Vagina (tissue), 2 donors: ENCODE results near the gene PTPRK. TPM values are rescaled to one million over a fixed set of nuclear protein-coding genes. Genes with fewer than 3 reads are reported as not detected.

Experiments used
- DNase-seq, 2 donors: peaks; one replicate each; pipeline ENCODE4 v3.0.0-alpha.2; 2017; ENCODE audit errors: extremely low spot score in 2 of 2
- H3K27ac ChIP-seq: fragments of 200-600 bp; sonication (generic); one replicate; pipeline ENCODE4 v1.5.1; 2019
- H3K27me3 ChIP-seq: fragments of 200-600 bp; sonication (generic); one replicate; pipeline ENCODE4 v1.5.1; 2019
- H3K36me3 ChIP-seq, 2 donors: fragments of 200-600 bp; sonication (generic); one replicate each; pipeline ENCODE4 v1.5.1; 2017 to 2019
- H3K4me1 ChIP-seq: fragments of 200-600 bp; sonication (generic); one replicate; pipeline ENCODE4 v1.5.1; 2019
- H3K4me3 ChIP-seq, 2 donors: fragments of 200-600 bp; sonication (generic); 1 replicate in 1 of 2; 2 replicates in 1 of 2; pipeline ENCODE4 v1.5.1; 2016 to 2019
- H3K9me3 ChIP-seq: fragments of 200-600 bp; sonication (generic); one replicate; pipeline ENCODE4 v1.5.1; 2019
- POLR2A ChIP-seq, 2 donors: fragments of 450-650 bp; IDR thresholded peaks; one replicate each; pipeline ENCODE4 v1.6.1; 2017; ENCODE audit warnings: antibody characterized with exemption in 2 of 2, mild to moderate bottlenecking in 2 of 2, moderate library complexity in 2 of 2
- POLR2AphosphoS5 ChIP-seq, 2 donors: sonication (generic); formaldehyde crosslinking; IDR thresholded peaks; one replicate each; pipeline ENCODE4 v1.9.0; 2017; ENCODE audit warnings: antibody characterized with exemption in 2 of 2, mild to moderate bottlenecking in 2 of 2, low read depth in 1 of 2; ENCODE audit not compliant: insufficient read depth in 1 of 2
- intact Hi-C: fragments of 100-400 bp; cut with DNase I; formaldehyde crosslinking; loops from one replicate; pipeline ENCODE4 v1.15.1; 2023
- total RNA-seq: library from RNA; depleted of rRNA; stranded (reverse); fragments of >200 nt; gene quantifications from one replicate; pipeline ENCODE4 v1.2.3, GENCODE V29; 2016
- TF ChIP-seq, protein P1 (sequence below), 3 experiments: fragments of 450-650 bp in 2 of 3; fragments of 200-600 bp in 1 of 3; sonication (generic) in 1 of 3; IDR thresholded peaks; one replicate each; pipeline ENCODE4 v1.5.1; 2017 to 2019; ENCODE audit warnings: antibody characterized with exemption in 3 of 3, mild to moderate bottlenecking in 2 of 3, moderate library complexity in 2 of 3

The PTPRK gene
- total RNA-seq, 1 donor from 2014 or later, result 82.5 TPM

DNA sequence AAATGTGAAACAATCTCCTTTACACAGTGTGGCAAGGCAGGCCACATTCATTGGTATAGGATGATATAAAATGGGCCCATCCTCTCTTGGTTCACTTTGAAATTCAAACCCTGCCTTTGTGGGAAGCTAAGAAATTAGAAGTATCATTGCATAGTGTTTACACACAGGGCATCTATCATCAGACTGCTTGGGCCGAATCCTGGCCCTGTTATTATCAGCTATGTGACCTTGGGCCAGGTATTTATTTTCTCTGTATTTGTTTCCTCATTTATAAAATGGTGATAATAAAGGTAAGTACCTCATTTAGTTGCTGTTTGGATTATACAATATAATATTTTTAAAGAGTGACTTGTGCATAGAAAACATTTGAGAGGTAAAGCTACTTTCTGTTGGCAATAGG, 45.5 kb downstream of the PTPRK start:
- DNase-seq, result no peak
- Histone ChIP-seq H3K27ac (no peak overlapping the region), H3K4me3 (no peak overlapping the region), H3K9me3 (no peaks in the 10 kb centered on the region), H3K4me1 (peaks cover 41% of the 10 kb centered on the region), H3K27me3 (no peaks in the 10 kb centered on the region), H3K36me3 (no peaks in the 10 kb centered on the region)
- intact Hi-C loops, result no loop called here
- TF ChIP-seq, protein P1, sequence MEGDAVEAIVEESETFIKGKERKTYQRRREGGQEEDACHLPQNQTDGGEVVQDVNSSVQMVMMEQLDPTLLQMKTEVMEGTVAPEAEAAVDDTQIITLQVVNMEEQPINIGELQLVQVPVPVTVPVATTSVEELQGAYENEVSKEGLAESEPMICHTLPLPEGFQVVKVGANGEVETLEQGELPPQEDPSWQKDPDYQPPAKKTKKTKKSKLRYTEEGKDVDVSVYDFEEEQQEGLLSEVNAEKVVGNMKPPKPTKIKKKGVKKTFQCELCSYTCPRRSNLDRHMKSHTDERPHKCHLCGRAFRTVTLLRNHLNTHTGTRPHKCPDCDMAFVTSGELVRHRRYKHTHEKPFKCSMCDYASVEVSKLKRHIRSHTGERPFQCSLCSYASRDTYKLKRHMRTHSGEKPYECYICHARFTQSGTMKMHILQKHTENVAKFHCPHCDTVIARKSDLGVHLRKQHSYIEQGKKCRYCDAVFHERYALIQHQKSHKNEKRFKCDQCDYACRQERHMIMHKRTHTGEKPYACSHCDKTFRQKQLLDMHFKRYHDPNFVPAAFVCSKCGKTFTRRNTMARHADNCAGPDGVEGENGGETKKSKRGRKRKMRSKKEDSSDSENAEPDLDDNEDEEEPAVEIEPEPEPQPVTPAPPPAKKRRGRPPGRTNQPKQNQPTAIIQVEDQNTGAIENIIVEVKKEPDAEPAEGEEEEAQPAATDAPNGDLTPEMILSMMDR (IDR thresholded peaks at IDR 0.05), result no peak
- TF ChIP-seq POLR2AphosphoS5 (IDR thresholded peaks at IDR 0.05; ENCODE audit: insufficient read depth in 1 of 2, low read depth in 1 of 2), result no peak
- TF ChIP-seq POLR2A (IDR thresholded peaks at IDR 0.05), result no peak

DNA sequence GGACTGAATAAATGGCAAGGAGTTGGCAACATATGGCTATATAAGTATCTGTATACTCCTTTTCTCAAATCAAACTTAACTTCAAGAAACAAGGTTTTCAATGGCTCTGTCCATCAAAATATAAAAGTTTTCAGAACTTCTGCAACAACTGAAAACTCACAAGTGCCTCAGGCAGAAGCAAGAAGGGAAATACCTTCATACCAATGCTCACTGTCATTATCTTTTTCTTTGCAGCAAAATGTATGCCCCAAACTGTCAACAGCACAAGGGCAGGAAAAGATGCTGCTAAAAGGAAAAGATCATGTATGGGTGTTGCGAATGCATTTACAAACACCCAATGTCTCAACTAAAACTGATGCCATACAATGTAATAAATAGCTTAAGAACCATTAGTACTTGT, 45.9 kb downstream of the PTPRK start:
- intact Hi-C loops, result no loop called here
- DNase-seq, result no peak
- H3K4me3 ChIP-seq, result no peak overlapping the region

DNA sequence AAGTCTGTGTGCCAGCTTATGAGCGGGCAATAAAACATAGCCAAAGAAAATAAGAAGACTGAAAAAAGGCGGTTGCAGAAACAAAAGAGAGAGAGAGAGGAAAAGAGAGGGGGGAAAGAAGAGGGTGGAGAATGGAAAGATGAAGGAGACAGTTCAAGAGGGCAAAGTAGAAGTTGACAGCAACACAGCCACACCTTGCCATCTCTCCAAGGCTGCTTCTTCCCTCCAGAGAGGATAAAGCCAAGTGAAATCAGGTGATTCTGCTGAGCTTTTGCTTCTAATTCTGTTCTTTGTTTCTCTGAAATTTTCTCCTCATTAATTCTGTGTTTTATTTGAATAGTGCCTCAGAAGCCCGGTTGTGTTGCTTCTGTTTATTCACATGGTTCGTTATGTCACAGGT, 48.5 kb downstream of the PTPRK start:
- H3K36me3 ChIP-seq, result no peaks in the 10 kb centered on the region
- TF ChIP-seq POLR2AphosphoS5 (IDR thresholded peaks at IDR 0.05; ENCODE audit: insufficient read depth in 1 of 2, low read depth in 1 of 2), result no peak
- TF ChIP-seq, protein P1 (IDR thresholded peaks at IDR 0.05), result no peak
- no peak for TF ChIP-seq POLR2A (IDR thresholded peaks at IDR 0.05)
- intact Hi-C loops, result no loop called here

More for the DNA sequence above, 45.9 kb downstream of the PTPRK start:
- H3K27me3 ChIP-seq, result no peaks in the 10 kb centered on the region
- peaks cover 39% of the 10 kb centered on the region for H3K4me1 ChIP-seq
- TF ChIP-seq POLR2AphosphoS5 (IDR thresholded peaks at IDR 0.05; ENCODE audit: insufficient read depth in 1 of 2, low read depth in 1 of 2) (no peak), POLR2A (IDR thresholded peaks at IDR 0.05) (no peak)
- TF ChIP-seq, protein P1 (IDR thresholded peaks at IDR 0.05), result no peak
- no peaks in the 10 kb centered on the region for H3K9me3 ChIP-seq
- no peak overlapping the region for H3K27ac ChIP-seq
- H3K36me3 ChIP-seq, result no peaks in the 10 kb centered on the region

DNA sequence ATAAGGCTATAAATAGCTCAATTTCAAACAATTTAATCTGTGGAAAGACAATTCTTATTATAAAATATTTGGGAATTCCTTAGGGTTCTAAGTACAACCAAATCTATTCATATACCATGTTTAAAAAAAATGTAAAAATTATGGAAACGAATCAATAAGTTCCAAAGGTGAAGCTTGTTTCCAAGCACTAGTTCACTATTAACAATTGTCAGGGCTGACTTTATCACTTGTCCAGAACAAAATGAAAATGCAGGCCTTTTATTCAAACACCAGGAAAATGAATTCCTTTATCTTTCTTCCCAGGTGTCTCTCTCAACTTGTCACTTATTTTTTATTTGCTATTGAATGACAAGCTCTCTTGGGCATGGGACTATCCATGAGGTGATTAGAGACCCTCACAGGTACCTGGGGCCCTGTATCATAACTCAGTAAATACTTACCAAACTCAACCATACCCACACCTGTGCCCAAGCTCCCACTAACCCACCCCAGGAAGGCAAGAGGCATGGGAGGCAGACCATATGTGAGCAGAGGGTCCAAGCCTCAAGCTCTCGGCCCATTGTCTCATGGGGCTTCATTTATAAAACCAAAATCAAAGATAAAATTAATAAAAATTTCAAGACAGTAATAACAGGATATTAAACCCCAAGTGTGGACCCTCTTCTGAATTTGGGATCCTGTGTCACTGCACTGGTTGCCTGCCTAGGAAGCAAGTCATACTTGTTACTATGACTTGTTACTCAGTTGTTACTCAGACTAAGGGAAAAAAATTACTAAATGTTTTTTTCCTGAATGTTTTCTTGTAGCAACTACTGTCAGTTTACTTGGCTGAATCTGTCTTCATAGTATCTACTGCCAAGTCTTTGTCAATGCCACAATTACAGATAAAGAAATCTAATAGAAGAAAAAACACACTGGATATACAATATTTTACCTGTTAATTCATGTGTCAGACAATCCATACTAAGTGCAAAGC, 54.7 kb downstream of the PTPRK start:
- H3K4me3 ChIP-seq, result no peak overlapping the region
- H3K9me3 ChIP-seq, result no peaks in the 10 kb centered on the region
- intact Hi-C loops, result no loop called here
- no peaks in the 10 kb centered on the region for H3K27me3 ChIP-seq
- H3K4me1 ChIP-seq, result peaks cover 20% of the 10 kb centered on the region
- H3K27ac ChIP-seq, result no peak overlapping the region
- no peaks in the 10 kb centered on the region for H3K36me3 ChIP-seq
- DNase-seq, result no peak
- no peak for TF ChIP-seq POLR2AphosphoS5 (IDR thresholded peaks at IDR 0.05; ENCODE audit: insufficient read depth in 1 of 2, low read depth in 1 of 2)
- no peak for TF ChIP-seq POLR2A (IDR thresholded peaks at IDR 0.05)
- TF ChIP-seq, protein P1 (IDR thresholded peaks at IDR 0.05), result no peak

More for the DNA sequence above, 48.5 kb downstream of the PTPRK start:
- H3K4me3 ChIP-seq, result no peak overlapping the region
- peaks cover 19% of the 10 kb centered on the region for H3K4me1 ChIP-seq
- no peak overlapping the region for H3K27ac ChIP-seq
- H3K27me3 ChIP-seq, result no peaks in the 10 kb centered on the region
- no peaks in the 10 kb centered on the region for H3K9me3 ChIP-seq
- DNase-seq, result no peak

DNA sequence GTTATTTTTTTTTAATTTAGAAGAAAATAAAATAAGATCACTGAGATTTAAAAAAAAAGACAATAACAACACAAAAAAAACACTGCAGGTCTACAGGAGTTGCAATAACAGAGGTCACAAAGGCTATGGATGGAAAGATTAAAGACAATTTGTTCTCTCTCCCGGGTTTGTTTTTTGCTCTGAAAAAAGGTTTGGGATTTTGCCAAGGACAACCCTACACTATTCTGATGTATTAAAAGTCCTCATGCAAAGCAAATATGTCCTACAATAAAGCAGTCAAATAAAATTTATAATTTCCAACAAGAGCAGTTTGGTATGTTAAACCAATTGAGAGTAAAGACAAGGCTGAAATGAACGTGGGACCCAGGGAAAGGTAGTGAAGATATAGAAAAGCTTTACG, 55.6 kb downstream of the PTPRK start:
- H3K27ac ChIP-seq, result no peak overlapping the region
- no peaks in the 10 kb centered on the region for H3K27me3 ChIP-seq
- H3K36me3 ChIP-seq, result no peaks in the 10 kb centered on the region
- no peaks in the 10 kb centered on the region for H3K9me3 ChIP-seq
- TF ChIP-seq, protein P1 (IDR thresholded peaks at IDR 0.05), result no peak
- TF ChIP-seq POLR2AphosphoS5 (IDR thresholded peaks at IDR 0.05; ENCODE audit: insufficient read depth in 1 of 2, low read depth in 1 of 2) (no peak), POLR2A (IDR thresholded peaks at IDR 0.05) (no peak)
- DNase-seq, result no peak
- H3K4me1 ChIP-seq, result peaks cover 20% of the 10 kb centered on the region
- H3K4me3 ChIP-seq, result no peak overlapping the region
- intact Hi-C loops, result no loop called here
